H9 (cell line): ENCODE data around the gene TRAFD1. TPM values are rescaled to one million over a fixed set of nuclear protein-coding genes. Genes with fewer than 3 reads are reported as not detected.

Experiments used
- DNase-seq: peaks from one replicate; pipeline ENCODE4 v3.0.0-alpha.2; 2017
- H2AFZ ChIP-seq: one replicate; pipeline ENCODE4 v1.6.1; 2013; ENCODE audit warnings: mild to moderate bottlenecking, low read length, control low read depth, moderate library complexity
- H2AK5ac ChIP-seq: 2 replicates; pipeline ENCODE4 v1.6.1; 2013; ENCODE audit warnings: low read length, control low read depth, mixed read lengths; ENCODE audit not compliant: insufficient read length
- H2BK120ac ChIP-seq: one replicate; pipeline ENCODE4 v1.6.1; 2013; ENCODE audit warnings: low read depth, mild to moderate bottlenecking, low read length, control low read depth, inconsistent platforms; ENCODE audit not compliant: poor library complexity, severe bottlenecking
- H2BK12ac ChIP-seq: 2 replicates; pipeline ENCODE4 v1.6.1; 2013; ENCODE audit warnings: low read length, control low read depth, mixed read lengths, low read depth; ENCODE audit not compliant: insufficient read length
- H2BK15ac ChIP-seq: 2 replicates; pipeline ENCODE4 v1.6.1; 2013; ENCODE audit warnings: low read depth, low read length, control low read depth
- H2BK20ac ChIP-seq: one replicate; pipeline ENCODE4 v1.6.1; 2013; ENCODE audit warnings: low read depth, mild to moderate bottlenecking, low read length, control low read depth, inconsistent platforms; ENCODE audit not compliant: poor library complexity, severe bottlenecking
- H2BK5ac ChIP-seq: 2 replicates; pipeline ENCODE4 v1.6.1; 2013; ENCODE audit warnings: low read length, control low read depth, mixed read lengths; ENCODE audit not compliant: insufficient read length
- H3K14ac ChIP-seq: 2 replicates; pipeline ENCODE4 v1.6.1; 2013; ENCODE audit warnings: low read length, control low read depth; ENCODE audit not compliant: insufficient read depth
- H3K18ac ChIP-seq: 2 replicates; pipeline ENCODE4 v1.6.1; 2013; ENCODE audit warnings: low read depth, mild to moderate bottlenecking, mixed read lengths, low read length, control low read depth; ENCODE audit not compliant: insufficient read length
- H3K23ac ChIP-seq: 2 replicates; pipeline ENCODE4 v1.6.1; 2013; ENCODE audit warnings: low read length, control low read depth, mixed read lengths, low read depth; ENCODE audit not compliant: insufficient read length
- H3K23me2 ChIP-seq: 2 replicates; pipeline ENCODE4 v1.6.1; 2013; ENCODE audit warnings: low read depth, mild to moderate bottlenecking, mixed read lengths, low read length, control low read depth; ENCODE audit not compliant: insufficient read length, poor library complexity, severe bottlenecking
- H3K27ac ChIP-seq: 2 replicates; pipeline ENCODE4 v1.5.1; 2013; ENCODE audit warnings: low read length, control low read depth, mixed read lengths, low read depth; ENCODE audit not compliant: insufficient read length
- H3K27me3 ChIP-seq: 2 replicates; pipeline ENCODE4 v1.6.1; 2013; ENCODE audit warnings: low read length, control low read depth, inconsistent platforms; ENCODE audit not compliant: insufficient read depth
- H3K4ac ChIP-seq: 2 replicates; pipeline ENCODE4 v1.6.1; 2013; ENCODE audit warnings: low read depth, mild to moderate bottlenecking, control low read depth, inconsistent platforms, low read length, moderate library complexity
- H3K4me1 ChIP-seq: 2 replicates; pipeline ENCODE4 v1.6.1; 2013; ENCODE audit warnings: low read length, control low read depth, inconsistent platforms; ENCODE audit not compliant: insufficient read depth
- H3K4me2 ChIP-seq: 2 replicates; pipeline ENCODE4 v1.6.1; 2013; ENCODE audit warnings: low read length, control low read depth, mixed read lengths; ENCODE audit not compliant: insufficient read length, insufficient read depth
- H3K56ac ChIP-seq: 2 replicates; pipeline ENCODE4 v1.6.1; 2013; ENCODE audit warnings: low read depth, mild to moderate bottlenecking, mixed read lengths, low read length, control low read depth; ENCODE audit not compliant: insufficient read length
- H3K79me1 ChIP-seq: 2 replicates; pipeline ENCODE4 v1.6.1; 2013; ENCODE audit warnings: low read depth, mild to moderate bottlenecking, moderate library complexity, low read length, control low read depth, inconsistent platforms; ENCODE audit not compliant: insufficient read depth, poor library complexity, severe bottlenecking
- H3K79me2 ChIP-seq: 2 replicates; pipeline ENCODE4 v1.6.1; 2013; ENCODE audit warnings: low read length, control low read depth, inconsistent platforms; ENCODE audit not compliant: insufficient read depth
- H3K9ac ChIP-seq: 2 replicates; pipeline ENCODE4 v1.6.1; 2013; ENCODE audit warnings: low read length, control low read depth, mixed read lengths; ENCODE audit not compliant: insufficient read length; ENCODE audit errors: extremely low read depth
- H3K9me3 ChIP-seq: one replicate; pipeline ENCODE4 v1.6.1; 2013; ENCODE audit warnings: low read depth, low read length, inconsistent platforms; ENCODE audit not compliant: control insufficient read depth
- H3T11ph ChIP-seq: one replicate; pipeline ENCODE4 v1.6.1; 2013; ENCODE audit warnings: mild to moderate bottlenecking, low read length, control low read depth, inconsistent platforms
- H4K20me1 ChIP-seq: one replicate; pipeline ENCODE4 v1.6.1; 2013; ENCODE audit not compliant: control insufficient read depth, insufficient read length, insufficient read depth
- H4K5ac ChIP-seq: 2 replicates; pipeline ENCODE4 v1.6.1; 2013; ENCODE audit warnings: low read depth, mild to moderate bottlenecking, mixed read lengths, low read length, control low read depth; ENCODE audit not compliant: insufficient read length
- H4K8ac ChIP-seq: replicated peaks from 2 replicates; pipeline ENCODE4 v1.6.1; 2013; ENCODE audit warnings: low read length, control low read depth, mixed read lengths, low read depth; ENCODE audit not compliant: insufficient read length
- H4K91ac ChIP-seq: 2 replicates; pipeline ENCODE4 v1.6.1; 2013; ENCODE audit warnings: low read depth, mild to moderate bottlenecking, moderate library complexity, mixed read lengths, low read length, control low read depth; ENCODE audit not compliant: insufficient read length
- H3K27ac Mint-ChIP-seq, 3 experiments: 2 replicates in 2 of 3; 3 replicates in 1 of 3; pipeline ENCODE4 v1.8.0; 2020 to 2021; ENCODE audit warnings: mixed read lengths in 3 of 3, mild to moderate bottlenecking in 1 of 3, moderate library complexity in 1 of 3
- H3K27me3 Mint-ChIP-seq: 2 replicates; pipeline ENCODE4 v1.8.0; 2021; ENCODE audit warnings: low read depth, mild to moderate bottlenecking, moderate library complexity, mixed read lengths
- H3K36me3 Mint-ChIP-seq, 3 experiments: 2 replicates in 2 of 3; 3 replicates in 1 of 3; pipeline ENCODE4 v1.8.0; 2020 to 2021; ENCODE audit warnings: low read depth in 3 of 3, mixed read lengths in 3 of 3; ENCODE audit not compliant: insufficient read depth in 1 of 3
- H3K4me1 Mint-ChIP-seq, 2 experiments: 2 replicates each; pipeline ENCODE4 v1.8.0; 2020; ENCODE audit warnings: mixed read lengths in 2 of 2
- H3K4me3 Mint-ChIP-seq, 2 experiments: 2 replicates in 1 of 2; 3 replicates in 1 of 2; pipeline ENCODE4 v1.8.0; 2020 to 2021; ENCODE audit warnings: mild to moderate bottlenecking in 2 of 2, mixed read lengths in 2 of 2, moderate library complexity in 1 of 2
- H3K9me3 Mint-ChIP-seq, 2 experiments: 2 replicates in 1 of 2; 3 replicates in 1 of 2; pipeline ENCODE4 v1.8.0; 2020; ENCODE audit warnings: mild to moderate bottlenecking in 2 of 2, mixed read lengths in 2 of 2, moderate library complexity in 1 of 2
- WGBS: extraction: QIAGEN DNeasy Blood & Tissue Kit; methylation state at CpG from one replicate; pipeline ENCODE4 v1.1.7; 2013; ENCODE audit warnings: missing lambda C conversion rate, low lambda C conversion rate, mixed read lengths; ENCODE audit not compliant: insufficient read length; ENCODE audit errors: extremely low coverage; 5-methylcytosine and 5-hydroxymethylcytosine counted together
- total RNA-seq: library from RNA; stranded (reverse); gene quantifications from 2 replicates; pipeline ENCODE4 v1.2.1, GENCODE V29; 2021
- TF ChIP-seq, protein P1 (sequence below): fragments of 200-600 bp; sonication (generic); conservative IDR thresholded peaks from 3 replicates; pipeline ENCODE4 v1.8.0; 2021; ENCODE audit warnings: antibody characterized with exemption, mild to moderate bottlenecking

Gene TRAFD1
- total RNA-seq, 1 experiment from 2014 or later = 32.0 TPM

DNA sequence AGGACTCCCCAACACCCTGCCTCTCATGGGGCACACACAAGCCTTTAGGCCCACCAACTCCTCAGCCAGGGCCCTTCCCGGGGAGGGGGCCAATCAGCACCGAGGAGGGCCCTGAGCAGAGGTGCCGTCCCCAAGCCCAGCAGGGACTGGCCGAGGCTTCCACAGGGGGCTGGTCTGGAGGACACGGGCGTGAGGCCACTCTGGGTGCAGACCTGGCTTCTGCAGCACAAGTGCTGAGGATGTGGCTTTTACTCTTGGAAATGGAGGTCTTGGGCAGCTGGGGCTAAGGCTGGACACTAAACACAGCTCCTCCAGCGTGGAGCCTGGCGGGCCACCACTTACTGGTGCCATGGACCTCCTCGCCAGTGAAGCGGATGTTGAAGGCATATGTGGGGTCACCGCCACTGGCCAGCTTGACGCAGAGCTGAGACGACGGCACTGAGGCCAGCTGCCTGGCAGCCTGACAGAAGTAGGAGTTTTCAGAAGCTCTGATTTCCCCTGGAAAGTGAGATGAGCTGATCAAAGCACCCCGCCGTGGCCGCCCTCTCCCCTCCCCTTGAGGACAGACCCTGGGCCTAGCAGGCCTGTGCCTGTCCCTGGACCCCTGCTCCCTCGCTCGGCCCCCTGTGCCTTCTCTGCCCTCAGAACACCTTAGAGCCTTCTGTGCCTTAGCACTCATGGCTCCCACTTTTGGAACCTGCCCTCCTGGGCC, 44.0 kb downstream of the TRAFD1 start:
- DNase-seq = no peak
- no peak overlapping the region for H2BK12ac ChIP-seq
- H3K27ac ChIP-seq = no peak overlapping the region
- H2BK120ac ChIP-seq = no peak overlapping the region
- H3K4ac ChIP-seq = no peak overlapping the region
- H3K23me2 ChIP-seq = no peaks in the 10 kb centered on the region
- Mint-ChIP-seq H3K27ac (peak overlapping the region in 1 of 3 experiments; percentile 89; a peak in 3 of 7 replicates), H3K4me1 (0 out of 4 replicates have a peak, but pooled peaks cover 0 to 2% of the 10 kb centered on the region in 2 experiments), H3K9me3 (no peaks in the 10 kb centered on the region), H3K4me3 (no peak overlapping the region), H3K36me3 (peaks cover 5 to 24% (median 10%) of the 10 kb centered on the region in 3 experiments; a peak in 6 of 7 replicates), H3K27me3 (peaks cover 1% of the 10 kb centered on the region)
- no peaks in the 10 kb centered on the region for H3K79me2 ChIP-seq
- no peak overlapping the region for H3K18ac ChIP-seq
- H3K4me1 ChIP-seq = no peaks in the 10 kb centered on the region
- H4K91ac ChIP-seq = no peak overlapping the region
- H3T11ph ChIP-seq = no peak overlapping the region
- H2BK15ac ChIP-seq = no peak overlapping the region
- H3K9me3 ChIP-seq = no peaks in the 10 kb centered on the region
- no peak overlapping the region for H3K14ac ChIP-seq
- H4K8ac ChIP-seq = no peak overlapping the region
- no peak overlapping the region for H3K4me2 ChIP-seq
- no peaks in the 10 kb centered on the region for H3K79me1 ChIP-seq
- H2BK20ac ChIP-seq = no peak overlapping the region
- H3K23ac ChIP-seq = no peak overlapping the region
- H3K56ac ChIP-seq = no peak overlapping the region
- no peak overlapping the region for H3K9ac ChIP-seq
- H2AK5ac ChIP-seq = no peak overlapping the region
- H3K27me3 ChIP-seq = no peaks in the 10 kb centered on the region
- WGBS = no CpG with 5 or more reads among the region's 19 CpGs
- H4K20me1 ChIP-seq = peaks cover 4% of the 10 kb centered on the region
- no peak overlapping the region for H2BK5ac ChIP-seq
- no peak overlapping the region for H2AFZ ChIP-seq
- TF ChIP-seq, protein P1, sequence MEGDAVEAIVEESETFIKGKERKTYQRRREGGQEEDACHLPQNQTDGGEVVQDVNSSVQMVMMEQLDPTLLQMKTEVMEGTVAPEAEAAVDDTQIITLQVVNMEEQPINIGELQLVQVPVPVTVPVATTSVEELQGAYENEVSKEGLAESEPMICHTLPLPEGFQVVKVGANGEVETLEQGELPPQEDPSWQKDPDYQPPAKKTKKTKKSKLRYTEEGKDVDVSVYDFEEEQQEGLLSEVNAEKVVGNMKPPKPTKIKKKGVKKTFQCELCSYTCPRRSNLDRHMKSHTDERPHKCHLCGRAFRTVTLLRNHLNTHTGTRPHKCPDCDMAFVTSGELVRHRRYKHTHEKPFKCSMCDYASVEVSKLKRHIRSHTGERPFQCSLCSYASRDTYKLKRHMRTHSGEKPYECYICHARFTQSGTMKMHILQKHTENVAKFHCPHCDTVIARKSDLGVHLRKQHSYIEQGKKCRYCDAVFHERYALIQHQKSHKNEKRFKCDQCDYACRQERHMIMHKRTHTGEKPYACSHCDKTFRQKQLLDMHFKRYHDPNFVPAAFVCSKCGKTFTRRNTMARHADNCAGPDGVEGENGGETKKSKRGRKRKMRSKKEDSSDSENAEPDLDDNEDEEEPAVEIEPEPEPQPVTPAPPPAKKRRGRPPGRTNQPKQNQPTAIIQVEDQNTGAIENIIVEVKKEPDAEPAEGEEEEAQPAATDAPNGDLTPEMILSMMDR = no peak
- no peak overlapping the region for H4K5ac ChIP-seq
